HepG2 (cell line): ENCODE measurements around the gene COL9A1.

Experiments
- CTCF ChIP-seq: sonication (generic); formaldehyde crosslinking; IDR thresholded peaks from 2 replicates; pipeline ENCODE4 v1.5.0; 2020; ENCODE audit warnings: mild to moderate bottlenecking, missing genetic modification reagents, moderate library complexity
- FOXM1 ChIP-seq: sonication (generic); formaldehyde crosslinking; IDR thresholded peaks from 2 replicates; pipeline ENCODE4 v1.5.0; 2020; ENCODE audit warnings: missing genetic modification reagents
- POLR2AphosphoS5 ChIP-seq: IDR thresholded peaks from 2 replicates; pipeline ENCODE4 v1.6.1; 2012; ENCODE audit warnings: low read depth, low read length
- ZBTB39 ChIP-seq: sonication (generic); formaldehyde crosslinking; IDR thresholded peaks from 2 replicates; pipeline ENCODE4 v1.5.0; 2020; ENCODE audit warnings: missing genetic modification reagents

GRCh38 chr6:70310063-70310694 is 7.3 kb upstream of the COL9A1 start:
- TF ChIP-seq ZBTB39 (CRISPR knock-in tag) (no peak), FOXM1 (CRISPR knock-in tag) (no peak), POLR2AphosphoS5 (no peak), CTCF (CRISPR knock-in tag) (peak; percentile 68)
